IMR-90 (cell line): ENCODE data around the gene GNPTG.

Source experiments
- CHD1 ChIP-seq: IDR thresholded peaks from 2 replicates; pipeline ENCODE4 v1.6.1; 2012; ENCODE audit warnings: low read depth, low read length, improper control_type of control experiment
- FOS ChIP-seq: fragments of 150-350 bp; IDR thresholded peaks from 2 replicates; pipeline ENCODE4 v1.6.1; 2016; ENCODE audit warnings: low read depth, low read length
- MAFK ChIP-seq: IDR thresholded peaks from 2 replicates; pipeline ENCODE4 v1.6.1; 2012; ENCODE audit warnings: low read depth, low read length, improper control_type of control experiment
- MAZ ChIP-seq: IDR thresholded peaks from 2 replicates; pipeline ENCODE4 v1.6.1; 2012; ENCODE audit warnings: low read depth, mild to moderate bottlenecking, low read length, improper control_type of control experiment, moderate library complexity, borderline replicate concordance
- MXI1 ChIP-seq: IDR thresholded peaks from 2 replicates; pipeline ENCODE4 v1.6.1; 2012; ENCODE audit warnings: low read depth, mild to moderate bottlenecking, low read length, moderate library complexity, borderline replicate concordance
- NFE2L2 ChIP-seq: fragments of 150-350 bp; IDR thresholded peaks from 2 replicates; pipeline ENCODE4 v1.6.1; 2016; ENCODE audit warnings: low read depth, mild to moderate bottlenecking, low read length
- POLR2A ChIP-seq: IDR thresholded peaks from 2 replicates; pipeline ENCODE4 v1.6.1; 2012; ENCODE audit warnings: mild to moderate bottlenecking, low read depth, low read length
- RAD21 ChIP-seq: IDR thresholded peaks from 2 replicates; pipeline ENCODE4 v1.6.1; 2012; ENCODE audit warnings: low read length, improper control_type of control experiment
- RCOR1 ChIP-seq: IDR thresholded peaks from 2 replicates; pipeline ENCODE4 v1.6.1; 2012; ENCODE audit warnings: mild to moderate bottlenecking, low read length, improper control_type of control experiment; ENCODE audit not compliant: insufficient replicate concordance
- RFX5 ChIP-seq: IDR thresholded peaks from 2 replicates; pipeline ENCODE4 v1.8.0; 2012; ENCODE audit warnings: low read depth, mild to moderate bottlenecking, low read length, moderate library complexity
- SMC3 ChIP-seq: fragments of 150-350 bp; IDR thresholded peaks from 2 replicates; pipeline ENCODE4 v1.6.1; 2016; ENCODE audit warnings: low read depth, mild to moderate bottlenecking, antibody characterized with exemption, low read length, moderate library complexity
- TF ChIP-seq, protein P1 (sequence below): fragments of 150-350 bp; IDR thresholded peaks from 2 replicates; pipeline ENCODE4 v1.6.1; 2016; ENCODE audit warnings: low read depth, mild to moderate bottlenecking, low read length, moderate library complexity, borderline replicate concordance
- TF ChIP-seq, protein P2 (sequence below): conservative IDR thresholded peaks from 2 replicates; pipeline ENCODE4 v1.5.1; 2012; ENCODE audit warnings: mild to moderate bottlenecking, low read depth, low read length, improper control_type of control experiment
- TF ChIP-seq, protein P3 (sequence below): fragments of 150-350 bp; IDR thresholded peaks from 2 replicates; pipeline ENCODE4 v1.6.1; 2017; ENCODE audit warnings: mild to moderate bottlenecking, antibody characterized with exemption, low read length, low read depth

DNA sequence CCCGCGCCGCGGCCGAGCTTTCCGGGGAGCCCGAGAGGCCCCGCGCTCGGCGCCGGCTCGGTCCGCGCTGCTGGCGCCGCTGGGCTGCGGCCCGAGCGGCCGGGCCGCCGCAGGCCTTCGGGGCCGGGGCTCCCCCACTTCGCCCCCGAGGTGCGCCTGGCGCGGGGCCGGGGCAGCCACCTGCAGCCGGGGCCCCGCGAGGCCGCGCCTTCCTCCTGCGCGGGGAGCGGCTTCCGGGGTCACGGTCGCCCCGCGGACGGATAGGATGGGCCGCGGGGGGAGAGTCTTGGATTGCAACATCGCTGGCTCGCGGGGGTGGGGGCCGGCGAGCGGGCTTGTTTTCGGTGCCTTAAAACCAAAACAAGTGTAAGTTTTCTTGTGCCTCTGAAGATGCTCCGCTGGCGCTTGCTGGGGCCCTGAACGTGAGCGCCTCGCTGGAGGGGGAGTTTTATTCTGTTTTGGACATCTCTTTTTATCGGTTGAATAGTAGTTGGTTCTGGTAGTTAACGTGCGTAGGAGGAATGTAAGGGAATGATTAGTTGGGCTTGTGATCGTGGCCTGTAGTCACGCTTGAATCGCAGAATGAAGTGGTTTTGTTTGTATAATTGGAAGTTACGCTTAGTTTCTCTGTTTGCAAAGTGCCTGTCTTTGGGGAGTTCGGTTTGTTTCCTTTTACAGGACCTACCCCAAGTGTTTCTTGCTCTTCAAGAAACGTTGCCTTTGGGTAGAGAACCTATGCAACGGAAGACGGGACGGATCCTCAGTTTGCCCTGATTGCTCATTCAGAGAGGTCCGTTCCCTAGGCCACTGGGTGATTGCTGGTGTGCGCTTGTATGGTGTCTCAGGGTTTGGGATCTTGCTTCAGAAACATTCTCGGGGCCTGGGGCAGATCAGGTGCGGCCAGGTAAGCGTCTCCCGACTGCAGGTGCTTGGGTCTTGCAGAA lies 41.6 kb upstream of the GNPTG start:
- TF ChIP-seq, protein P1, sequence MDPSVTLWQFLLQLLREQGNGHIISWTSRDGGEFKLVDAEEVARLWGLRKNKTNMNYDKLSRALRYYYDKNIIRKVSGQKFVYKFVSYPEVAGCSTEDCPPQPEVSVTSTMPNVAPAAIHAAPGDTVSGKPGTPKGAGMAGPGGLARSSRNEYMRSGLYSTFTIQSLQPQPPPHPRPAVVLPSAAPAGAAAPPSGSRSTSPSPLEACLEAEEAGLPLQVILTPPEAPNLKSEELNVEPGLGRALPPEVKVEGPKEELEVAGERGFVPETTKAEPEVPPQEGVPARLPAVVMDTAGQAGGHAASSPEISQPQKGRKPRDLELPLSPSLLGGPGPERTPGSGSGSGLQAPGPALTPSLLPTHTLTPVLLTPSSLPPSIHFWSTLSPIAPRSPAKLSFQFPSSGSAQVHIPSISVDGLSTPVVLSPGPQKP: no peak
- TF ChIP-seq, protein P2, sequence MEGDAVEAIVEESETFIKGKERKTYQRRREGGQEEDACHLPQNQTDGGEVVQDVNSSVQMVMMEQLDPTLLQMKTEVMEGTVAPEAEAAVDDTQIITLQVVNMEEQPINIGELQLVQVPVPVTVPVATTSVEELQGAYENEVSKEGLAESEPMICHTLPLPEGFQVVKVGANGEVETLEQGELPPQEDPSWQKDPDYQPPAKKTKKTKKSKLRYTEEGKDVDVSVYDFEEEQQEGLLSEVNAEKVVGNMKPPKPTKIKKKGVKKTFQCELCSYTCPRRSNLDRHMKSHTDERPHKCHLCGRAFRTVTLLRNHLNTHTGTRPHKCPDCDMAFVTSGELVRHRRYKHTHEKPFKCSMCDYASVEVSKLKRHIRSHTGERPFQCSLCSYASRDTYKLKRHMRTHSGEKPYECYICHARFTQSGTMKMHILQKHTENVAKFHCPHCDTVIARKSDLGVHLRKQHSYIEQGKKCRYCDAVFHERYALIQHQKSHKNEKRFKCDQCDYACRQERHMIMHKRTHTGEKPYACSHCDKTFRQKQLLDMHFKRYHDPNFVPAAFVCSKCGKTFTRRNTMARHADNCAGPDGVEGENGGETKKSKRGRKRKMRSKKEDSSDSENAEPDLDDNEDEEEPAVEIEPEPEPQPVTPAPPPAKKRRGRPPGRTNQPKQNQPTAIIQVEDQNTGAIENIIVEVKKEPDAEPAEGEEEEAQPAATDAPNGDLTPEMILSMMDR: no peak
- TF ChIP-seq SMC3 (no peak), RFX5 (no peak), POLR2A (no peak), CHD1 (no peak), RCOR1 (no peak), RAD21 (no peak), MAZ (peak; percentile 83; the same call in 1 of the 2 replicates), MXI1 (peak; percentile 23; the same call in 1 of the 2 replicates), MAFK (no peak), FOS (no peak), NFE2L2 (no peak)
- TF ChIP-seq, protein P3, sequence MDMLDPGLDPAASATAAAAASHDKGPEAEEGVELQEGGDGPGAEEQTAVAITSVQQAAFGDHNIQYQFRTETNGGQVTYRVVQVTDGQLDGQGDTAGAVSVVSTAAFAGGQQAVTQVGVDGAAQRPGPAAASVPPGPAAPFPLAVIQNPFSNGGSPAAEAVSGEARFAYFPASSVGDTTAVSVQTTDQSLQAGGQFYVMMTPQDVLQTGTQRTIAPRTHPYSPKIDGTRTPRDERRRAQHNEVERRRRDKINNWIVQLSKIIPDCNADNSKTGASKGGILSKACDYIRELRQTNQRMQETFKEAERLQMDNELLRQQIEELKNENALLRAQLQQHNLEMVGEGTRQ: no peak
